A673 (cell line): ENCODE data around the gene PLXNA3. TPM values are rescaled to one million over a fixed set of nuclear protein-coding genes. Genes with fewer than 3 reads are reported as not detected.

Source experiments
- BruUV-seq: library from RNA; stranded (reverse); fragments of 400-500 nt; replicated peaks from 2 replicates; lab custom pipeline; 2021; lab: Mats Ljungman, UMichigan
- CTCF ChIA-PET: fragments of 300-600 bp; sonication (Branson Sonifier 250); formaldehyde crosslinking; loops from one replicate; lab custom pipeline; 2022; ENCODE audit warnings: antibody characterized with exemption; lab: Charles Lee
- POLR2A ChIA-PET: fragments of 300-600 bp; sonication (Branson Sonifier 250); formaldehyde crosslinking; loops from one replicate; lab custom pipeline; 2022; ENCODE audit warnings: antibody characterized with exemption; ENCODE audit not compliant: low non-redundant PET; lab: Charles Lee
- DNase-seq: peaks from one replicate; pipeline ENCODE4 v3.0.0-alpha.2; 2015; ENCODE audit warnings: low spot score
- H3K27ac ChIP-seq: fragments of 200-600 bp; sonication (generic); 2 replicates; pipeline ENCODE4 v1.5.1; 2016; ENCODE audit warnings: mixed run types, low read depth, mild to moderate bottlenecking, mixed read lengths, antibody characterized with exemption, low read length; ENCODE audit not compliant: poor library complexity, severe bottlenecking
- H3K27me3 ChIP-seq: fragments of 200-600 bp; sonication (generic); replicated peaks from 2 replicates; pipeline ENCODE4 v1.6.1; 2017; ENCODE audit warnings: mixed run types, low read depth, mild to moderate bottlenecking, mixed read lengths, antibody characterized with exemption, low read length; ENCODE audit not compliant: insufficient read depth, poor library complexity
- H3K36me3 ChIP-seq: fragments of 200-600 bp; sonication (generic); 2 replicates; pipeline ENCODE4 v1.6.1; 2016; ENCODE audit warnings: mixed run types, mild to moderate bottlenecking, mixed read lengths, antibody characterized with exemption, low read length; ENCODE audit not compliant: insufficient read depth, poor library complexity, severe bottlenecking
- H3K4me1 ChIP-seq: fragments of 200-600 bp; sonication (generic); 2 replicates; pipeline ENCODE4 v1.6.1; 2017; ENCODE audit warnings: mixed run types, mild to moderate bottlenecking, mixed read lengths, antibody characterized with exemption, low read length; ENCODE audit not compliant: insufficient read depth, poor library complexity, severe bottlenecking
- H3K4me3 ChIP-seq: fragments of 200-600 bp; sonication (generic); 2 replicates; pipeline ENCODE4 v1.5.1; 2016; ENCODE audit warnings: low read depth, mixed run types, mild to moderate bottlenecking, mixed read lengths, low read length; ENCODE audit not compliant: poor library complexity, severe bottlenecking
- H3K9me3 ChIP-seq: fragments of 200-600 bp; sonication (generic); 2 replicates; pipeline ENCODE4 v1.6.1; 2016; ENCODE audit warnings: mixed run types, low read depth, mild to moderate bottlenecking, mixed read lengths, antibody characterized with exemption, low read length; ENCODE audit not compliant: poor library complexity, severe bottlenecking
- EZH2 ChIP-seq: fragments of 200-600 bp; sonication (generic); IDR thresholded peaks from 2 replicates; pipeline ENCODE4 v1.6.1; 2017; ENCODE audit warnings: borderline replicate concordance, low read depth, mild to moderate bottlenecking, mixed read lengths, antibody characterized with exemption, low read length; ENCODE audit not compliant: poor library complexity, severe bottlenecking
- intact Hi-C: fragments of 100-400 bp; cut with micrococcal nuclease; formaldehyde crosslinking; loops from one replicate; pipeline ENCODE4 v1.10.0; 2022; ENCODE audit not compliant: unreplicated experiment
- total RNA-seq: library from RNA; stranded (reverse); gene quantifications from 2 replicates; pipeline ENCODE4 v1.2.3, GENCODE V29; 2021
- TF ChIP-seq, protein P1 (sequence below): fragments of 300-800, 200-600 bp; sonication (generic); conservative IDR thresholded peaks from 2 replicates; pipeline ENCODE4 v1.5.1; 2017; ENCODE audit warnings: low read depth, mild to moderate bottlenecking, antibody characterized with exemption, low read length, moderate library complexity, mixed read lengths

The PLXNA3 gene
- total RNA-seq, 1 experiment from 2014 or later: 54.6 TPM

DNA sequence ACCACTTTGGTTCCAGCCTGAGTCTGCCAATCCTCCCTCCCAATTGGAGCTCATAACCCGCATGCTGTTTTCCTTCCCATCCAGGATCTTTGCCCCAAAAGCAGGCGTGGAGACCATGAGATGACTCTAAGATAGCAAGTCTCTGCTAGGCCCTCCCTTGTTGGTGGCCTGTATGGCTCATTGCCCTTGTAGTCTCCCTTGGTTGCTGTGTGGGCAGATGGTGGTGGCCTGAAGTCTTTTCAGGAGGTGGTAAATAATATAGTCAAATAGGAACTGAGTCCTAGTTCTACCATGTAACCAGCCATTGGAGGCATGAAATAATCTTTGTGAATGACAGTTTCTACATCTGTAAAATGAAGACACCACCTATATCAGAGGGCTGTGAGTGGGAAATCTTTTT, 28.4 kb upstream of the PLXNA3 start:
- POLR2A ChIA-PET: no interaction called here
- no peaks in the 10 kb centered on the region for H3K9me3 ChIP-seq
- no peaks in the 10 kb centered on the region for H3K27me3 ChIP-seq
- no peak overlapping the region for H3K27ac ChIP-seq
- intact Hi-C loops: no loop called here
- BruUV-seq: TSS peak; percentile 74
- CTCF ChIA-PET: no interaction called here
- peaks cover 8% of the 10 kb centered on the region for H3K36me3 ChIP-seq
- H3K4me1 ChIP-seq: peaks cover 5% of the 10 kb centered on the region
- TF ChIP-seq, protein P1, sequence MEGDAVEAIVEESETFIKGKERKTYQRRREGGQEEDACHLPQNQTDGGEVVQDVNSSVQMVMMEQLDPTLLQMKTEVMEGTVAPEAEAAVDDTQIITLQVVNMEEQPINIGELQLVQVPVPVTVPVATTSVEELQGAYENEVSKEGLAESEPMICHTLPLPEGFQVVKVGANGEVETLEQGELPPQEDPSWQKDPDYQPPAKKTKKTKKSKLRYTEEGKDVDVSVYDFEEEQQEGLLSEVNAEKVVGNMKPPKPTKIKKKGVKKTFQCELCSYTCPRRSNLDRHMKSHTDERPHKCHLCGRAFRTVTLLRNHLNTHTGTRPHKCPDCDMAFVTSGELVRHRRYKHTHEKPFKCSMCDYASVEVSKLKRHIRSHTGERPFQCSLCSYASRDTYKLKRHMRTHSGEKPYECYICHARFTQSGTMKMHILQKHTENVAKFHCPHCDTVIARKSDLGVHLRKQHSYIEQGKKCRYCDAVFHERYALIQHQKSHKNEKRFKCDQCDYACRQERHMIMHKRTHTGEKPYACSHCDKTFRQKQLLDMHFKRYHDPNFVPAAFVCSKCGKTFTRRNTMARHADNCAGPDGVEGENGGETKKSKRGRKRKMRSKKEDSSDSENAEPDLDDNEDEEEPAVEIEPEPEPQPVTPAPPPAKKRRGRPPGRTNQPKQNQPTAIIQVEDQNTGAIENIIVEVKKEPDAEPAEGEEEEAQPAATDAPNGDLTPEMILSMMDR: no peak
- no peak for TF ChIP-seq EZH2
- DNase-seq: no peak
- peak overlapping the region; percentile 73 for H3K4me3 ChIP-seq

DNA sequence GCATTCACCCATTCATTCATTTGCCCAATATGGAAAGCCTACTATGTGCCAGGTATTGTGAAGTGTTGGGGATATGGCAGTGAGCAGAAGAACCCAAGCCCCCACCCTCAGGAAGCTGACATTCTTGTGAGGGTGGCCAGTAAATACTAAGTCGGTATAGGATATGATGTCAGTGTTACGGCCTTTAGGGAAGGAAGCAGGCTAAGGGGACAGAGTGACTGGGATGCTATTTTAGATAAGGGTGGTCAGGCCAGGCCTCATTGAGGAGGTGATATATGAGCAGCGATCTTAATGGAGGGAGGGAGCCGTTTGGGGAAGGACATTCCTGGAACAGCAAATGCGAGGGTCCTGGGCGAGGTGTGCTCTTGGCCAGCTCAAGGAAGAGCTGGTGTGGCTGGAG, 27.6 kb upstream of the PLXNA3 start:
- no peaks in the 10 kb centered on the region for H3K27me3 ChIP-seq
- H3K4me3 ChIP-seq: no peak overlapping the region
- ChIA-PET CTCF (no interaction called here), POLR2A (no interaction called here)
- H3K9me3 ChIP-seq: no peaks in the 10 kb centered on the region
- no peak for DNase-seq
- H3K36me3 ChIP-seq: peaks cover 8% of the 10 kb centered on the region
- no TSS peak for BruUV-seq
- intact Hi-C loops: no loop called here
- peaks cover 5% of the 10 kb centered on the region for H3K4me1 ChIP-seq
- TF ChIP-seq, protein P1: no peak
- TF ChIP-seq EZH2: no peak
- H3K27ac ChIP-seq: no peak overlapping the region

DNA sequence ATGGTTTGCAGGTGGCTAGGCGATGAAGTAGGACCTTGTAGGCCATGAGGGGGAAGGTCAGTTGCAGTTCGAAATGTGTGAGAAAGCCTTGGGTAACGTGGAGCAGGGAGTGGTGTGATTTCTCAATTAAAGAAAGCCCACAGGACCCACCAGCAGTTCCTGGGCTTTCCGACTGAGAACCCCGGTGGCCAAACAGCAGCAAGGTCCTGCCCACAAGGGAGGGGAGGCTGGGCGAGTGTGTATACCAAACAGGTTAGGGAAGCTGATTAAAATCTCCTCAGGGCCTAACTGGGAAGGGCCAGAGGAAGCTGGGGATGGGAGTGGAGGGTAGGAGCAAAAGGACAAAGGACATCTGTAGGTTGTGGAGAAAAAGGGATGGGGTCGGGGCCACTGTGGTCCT, 27.2 kb upstream of the PLXNA3 start:
- POLR2A ChIA-PET: no interaction called here

More for the DNA sequence above, 27.2 kb upstream of the PLXNA3 start:
- TF ChIP-seq, protein P1: no peak
- no peak for TF ChIP-seq EZH2
- Histone ChIP-seq H3K9me3 (no peaks in the 10 kb centered on the region), H3K36me3 (peaks cover 8% of the 10 kb centered on the region), H3K27me3 (no peaks in the 10 kb centered on the region), H3K4me3 (no peak overlapping the region), H3K4me1 (peaks cover 5% of the 10 kb centered on the region), H3K27ac (no peak overlapping the region)
- BruUV-seq: no TSS peak
- intact Hi-C loops: no loop called here
- DNase-seq: no peak
- CTCF ChIA-PET: no interaction called here
